ENCODE measurements around the gene NFATC1. TPM values are rescaled to one million over a fixed set of nuclear protein-coding genes. Genes with fewer than 3 reads are reported as not detected.

NFATC1 gene
- total RNA-seq, 1 donor from 2014 or later: 5.6 TPM

- H3K27ac Mint-ChIP-seq: no peak overlapping the region
- H3K9me3 Mint-ChIP-seq (ENCODE audit: low read depth): no peaks in the 10 kb centered on the region
- peaks cover 3% of the 10 kb centered on the region for H3K27me3 Mint-ChIP-seq
- no peak overlapping the region for H3K4me3 Mint-ChIP-seq (ENCODE audit: low read depth)
- peaks cover 8% of the 10 kb centered on the region for H3K4me1 Mint-ChIP-seq (ENCODE audit: low read depth)
- H3K36me3 Mint-ChIP-seq (ENCODE audit: insufficient read depth): no peaks in the 10 kb centered on the region
- DNase-seq (ENCODE audit: low spot score, unreplicated experiment): no peak
- TF ChIP-seq CTCF (IDR thresholded peaks at IDR 0.05; ENCODE audit: unreplicated experiment): no peak
Measured at GRCh38 chr18:79438089-79438897, 42.6 kb downstream of the NFATC1 start.

GRCh38 chr18:79438898-79439627, 43.3 kb downstream of the NFATC1 start:
- no peak for DNase-seq (ENCODE audit: low spot score, unreplicated experiment)
- Mint-ChIP-seq H3K27me3 (peaks cover 3% of the 10 kb centered on the region), H3K27ac (no peak overlapping the region), H3K9me3 (ENCODE audit: low read depth) (no peaks in the 10 kb centered on the region), H3K36me3 (ENCODE audit: insufficient read depth) (no peaks in the 10 kb centered on the region), H3K4me1 (ENCODE audit: low read depth) (peaks cover 8% of the 10 kb centered on the region), H3K4me3 (ENCODE audit: low read depth) (no peak overlapping the region)
- no peak for TF ChIP-seq CTCF (IDR thresholded peaks at IDR 0.05; ENCODE audit: unreplicated experiment)

- TF ChIP-seq CTCF (IDR thresholded peaks at IDR 0.05; ENCODE audit: unreplicated experiment): no peak
- Mint-ChIP-seq H3K4me3 (ENCODE audit: low read depth) (no peak overlapping the region), H3K36me3 (ENCODE audit: insufficient read depth) (no peaks in the 10 kb centered on the region), H3K27me3 (peaks cover 3% of the 10 kb centered on the region), H3K9me3 (ENCODE audit: low read depth) (no peaks in the 10 kb centered on the region), H3K4me1 (ENCODE audit: low read depth) (peaks cover 8% of the 10 kb centered on the region), H3K27ac (no peak overlapping the region)
- DNase-seq (ENCODE audit: low spot score, unreplicated experiment): no peak
Measured at GRCh38 chr18:79439628-79440023, 43.9 kb downstream of the NFATC1 start.

- H3K27ac Mint-ChIP-seq: peak overlapping the region; percentile 16
Measured at GRCh38 chr18:79440316-79441110, 44.8 kb downstream of the NFATC1 start.

More at GRCh38 chr18:79440316-79441110, 44.8 kb downstream of the NFATC1 start:
- Mint-ChIP-seq H3K36me3 (ENCODE audit: insufficient read depth) (no peaks in the 10 kb centered on the region), H3K27me3 (peaks cover 3% of the 10 kb centered on the region), H3K4me3 (ENCODE audit: low read depth) (no peak overlapping the region), H3K4me1 (ENCODE audit: low read depth) (peaks cover 8% of the 10 kb centered on the region), H3K9me3 (ENCODE audit: low read depth) (no peaks in the 10 kb centered on the region)
- TF ChIP-seq CTCF (IDR thresholded peaks at IDR 0.05; ENCODE audit: unreplicated experiment): no peak
- DNase-seq (ENCODE audit: low spot score, unreplicated experiment): no peak

Data from progenitor cell of endocrine pancreas (in vitro differentiated cells).